ENCODE measurements around the gene RBM39. TPM values are rescaled to one million over a fixed set of nuclear protein-coding genes. Genes with fewer than 3 reads are reported as not detected.

The RBM39 gene
- total and polyA plus RNA-seq, 2 experiments from 2014 or later = 259 to 413 TPM

- Mint-ChIP-seq H3K27me3 (ENCODE audit: insufficient read depth, low read depth, poor library complexity) (no peaks in the 10 kb centered on the region), H3K9me3 (no peaks in the 10 kb centered on the region; the same call in 2 of the 3 replicates), H3K27ac (no peak overlapping the region), H3K4me3 (no peak overlapping the region), H3K36me3 (ENCODE audit: low read depth) (peaks cover 98% of the 10 kb centered on the region), H3K4me1 (peaks cover 5% of the 10 kb centered on the region)
- no peak for ATAC-seq
- Histone ChIP-seq H3K27me3 (ENCODE audit: insufficient read depth) (no peaks in the 10 kb centered on the region), H3F3A (replicated peaks; ENCODE audit: low read depth) (peaks cover 7% of the 10 kb centered on the region), H3K4me3 (no peak overlapping the region), H4K20me1 (replicated peaks; ENCODE audit: insufficient read depth) (peaks cover 76% of the 10 kb centered on the region), H2AFZ (no peak overlapping the region), H3K4me1 (ENCODE audit: insufficient read depth) (no peaks in the 10 kb centered on the region), H3K36me3 (ENCODE audit: insufficient read depth) (peaks cover 98% of the 10 kb centered on the region), H3K9me2 (ENCODE audit: insufficient read depth) (no peaks in the 10 kb centered on the region), H3K4me2 (no peak overlapping the region), H3K79me2 (replicated peaks; ENCODE audit: insufficient read depth) (peaks cover 100% of the 10 kb centered on the region), H3K27ac (ENCODE audit: low read depth) (no peak overlapping the region)
- TF ChIP-seq EZH2phosphoT487 (IDR thresholded peaks at IDR 0.05; ENCODE audit: unreplicated experiment) (no peak), CREB1 (CRISPR knock-in tag; IDR thresholded peaks at IDR 0.05; ENCODE audit: low read depth) (no peak), STAT1 (IDR thresholded peaks at IDR 0.05; ENCODE audit: unreplicated experiment) (no peak), REST (IDR thresholded peaks at IDR 0.05; ENCODE audit: unreplicated experiment) (no peak), ZNF114 (CRISPR knock-in tag; IDR thresholded peaks at IDR 0.05) (no peak), ZNF462 (CRISPR knock-in tag; IDR thresholded peaks at IDR 0.05) (no peak), CTCF (conservative IDR thresholded peaks at IDR 0.05; ENCODE audit: low read depth in 2 of 2) (no peak), ZNF331 (CRISPR knock-in tag; IDR thresholded peaks at IDR 0.05; ENCODE audit: low read depth) (no peak), POLR2AphosphoS5 (IDR thresholded peaks at IDR 0.05; ENCODE audit: low read depth) (no peak), ETS1 (IDR thresholded peaks at IDR 0.05) (no peak), JUNB (IDR thresholded peaks at IDR 0.05; ENCODE audit: unreplicated experiment) (no peak), NANOG (IDR thresholded peaks at IDR 0.05; ENCODE audit: borderline replicate concordance) (no peak), EZH2 (IDR thresholded peaks at IDR 0.05; ENCODE audit: low read depth, unreplicated experiment) (no peak)
- DNase-seq (ENCODE audit: low spot score) = no peak
Measured at GRCh38 chr20:35731862-35732643, 10.0 kb downstream of the RBM39 start.

Data from GM23338 (cell line).